Left lung (tissue), 10 donors: ENCODE results near the gene TMEM255B. TPM values are rescaled to one million over a fixed set of nuclear protein-coding genes. Genes with fewer than 3 reads are reported as not detected.

Source experiments
- ATAC-seq: fragments of 200-7000 bp; cut with Tn5 transposase; one replicate; pipeline ENCODE4 v1.9.1; 2020; ENCODE audit warnings: moderate library complexity
- DNase-seq, 4 donors: peaks; one replicate each; pipeline ENCODE4 v3.0.0-alpha.2; 2013 to 2020
- H3K27ac ChIP-seq, 2 donors: fragments of 200-600 bp; sonication (generic) in 1 of 2; one replicate each; pipeline versions ENCODE4 v1.5.0 to v1.8.0; 2020 to 2021
- H3K27me3 ChIP-seq, 2 donors: fragments of 200-600 bp; sonication (generic) in 1 of 2; one replicate each; pipeline versions ENCODE4 v1.5.0 to v1.8.0; 2020 to 2021
- H3K36me3 ChIP-seq, 2 donors: fragments of 200-600 bp; sonication (generic) in 1 of 2; one replicate each; pipeline versions ENCODE4 v1.5.0 to v1.8.0; 2020 to 2021
- H3K4me1 ChIP-seq, 2 donors: fragments of 200-600 bp; one replicate each; pipeline ENCODE4 v1.8.0; 2021
- H3K4me3 ChIP-seq, 2 donors: fragments of 200-600 bp; sonication (generic) in 1 of 2; one replicate each; pipeline versions ENCODE4 v1.5.0 to v1.8.0; 2020 to 2021; ENCODE audit warnings: mild to moderate bottlenecking in 1 of 2
- H3K9me3 ChIP-seq, 2 donors: fragments of 200-600 bp; sonication (generic) in 1 of 2; one replicate each; pipeline versions ENCODE4 v1.5.0 to v1.8.0; 2020 to 2021
- CTCF ChIP-seq, 2 donors: fragments of 200-600 bp; sonication (generic) in 1 of 2; IDR thresholded peaks; one replicate each; pipeline versions ENCODE4 v1.5.0 to v1.8.0; 2021; ENCODE audit warnings: antibody characterized with exemption in 2 of 2
- intact Hi-C, 2 donors: fragments of 100-400 bp; cut with DNase I; formaldehyde crosslinking; loops; one replicate each; pipeline versions ENCODE4 v1.11.2 to v1.14.2; 2022
- polyA plus RNA-seq, 6 donors: library from polyadenylated mRNA; unstranded; fragments of 120-200 nt; gene quantifications; one replicate each; pipeline ENCODE4 v1.2.1, GENCODE V29; 2013; ENCODE audit not compliant: insufficient read length in 6 of 6
- total RNA-seq, 2 donors: library from RNA; stranded (reverse); fragmentation: NEBNext Ultra II Directional; extraction: Animal tissue kit (Norgen Biotek cat#: 25700); gene quantifications; one replicate each; pipeline ENCODE4 v1.2.1, GENCODE V29; 2021
- donor health status: DM: no; HTN: yes; CAD: no.
- donor health status: DM: no; HTN: no; CAD: no.

Gene TMEM255B
- total and polyA plus RNA-seq, 8 donors: 10.4 to 30.7 (median 15.7) TPM

GRCh38 chr13:113731192-113732175 is 27.5 kb upstream of the TMEM255B start:
- H3K27me3 ChIP-seq: peaks cover 0 to 23% of the 10 kb centered on the region in 2 donors
- H3K36me3 ChIP-seq: no peaks in the 10 kb centered on the region
- DNase-seq: peak in 1 of 4 donors; percentile 64
- intact Hi-C loops: no loop called here
- H3K4me3 ChIP-seq: no peak overlapping the region
- H3K27ac ChIP-seq: no peak overlapping the region
- H3K4me1 ChIP-seq: peaks cover 0 to 8% of the 10 kb centered on the region in 2 donors
- ATAC-seq: no peak
- no peak for TF ChIP-seq CTCF (IDR thresholded peaks at IDR 0.05)
- peaks cover 0 to 6% of the 10 kb centered on the region in 2 donors for H3K9me3 ChIP-seq

- no peak for TF ChIP-seq CTCF (IDR thresholded peaks at IDR 0.05)
- no peak overlapping the region for H3K27ac ChIP-seq
- DNase-seq: peak in 1 of 4 donors; percentile 72
- no peaks in the 10 kb centered on the region for H3K9me3 ChIP-seq
- peaks cover 0 to 11% of the 10 kb centered on the region in 2 donors for H3K4me1 ChIP-seq
- H3K4me3 ChIP-seq: no peak overlapping the region
- H3K36me3 ChIP-seq: no peaks in the 10 kb centered on the region
- H3K27me3 ChIP-seq: peaks cover 0 to 23% of the 10 kb centered on the region in 2 donors
- ATAC-seq: no peak
- intact Hi-C loops: no loop called here
These were observed 26.7 kb upstream of the TMEM255B start for GRCh38 chr13:113732176-113732960.

- ATAC-seq: no peak
- H3K36me3 ChIP-seq: no peaks in the 10 kb centered on the region
- H3K4me1 ChIP-seq: peaks cover 0 to 11% of the 10 kb centered on the region in 2 donors
- TF ChIP-seq CTCF (IDR thresholded peaks at IDR 0.05): no peak
- H3K27ac ChIP-seq: no peak overlapping the region
- no peaks in the 10 kb centered on the region for H3K9me3 ChIP-seq
- H3K4me3 ChIP-seq: no peak overlapping the region
- peak in 1 of 4 donors; percentile 72 for DNase-seq
- peaks cover 0 to 23% of the 10 kb centered on the region in 2 donors for H3K27me3 ChIP-seq
- intact Hi-C loops: no loop called here
These were observed 25.8 kb upstream of the TMEM255B start for GRCh38 chr13:113732961-113733950.

- Histone ChIP-seq H3K27ac (no peak overlapping the region), H3K36me3 (no peaks in the 10 kb centered on the region), H3K27me3 (peaks cover 0 to 22% of the 10 kb centered on the region in 2 donors), H3K4me1 (peaks cover 0 to 11% of the 10 kb centered on the region in 2 donors), H3K4me3 (no peak overlapping the region), H3K9me3 (no peaks in the 10 kb centered on the region)
- intact Hi-C loops: no loop called here
- ATAC-seq (no peak), DNase-seq (peak in 1 of 4 donors; percentile 60)
- no peak for TF ChIP-seq CTCF (IDR thresholded peaks at IDR 0.05)
These were observed 24.8 kb upstream of the TMEM255B start for GRCh38 chr13:113734099-113734825.
